Hematopoietic multipotent progenitor cell treated with erythropoietin and hydrocortisone succinate and interleukin-3 and kit ligand, for 15 days (in vitro differentiated cells): Measurements from ENCODE around the gene TLX2.
"Not testable (repeated sequence)": the region's sequence is repeated elsewhere in the genome, so short reads cannot be mapped to it uniquely, and the experiment has no call there.

Source experiments
- DNase-seq: peaks from one replicate; pipeline ENCODE4 v3.0.0-alpha.2; 2015; ENCODE audit warnings: low spot score

TLX2 gene

DNA sequence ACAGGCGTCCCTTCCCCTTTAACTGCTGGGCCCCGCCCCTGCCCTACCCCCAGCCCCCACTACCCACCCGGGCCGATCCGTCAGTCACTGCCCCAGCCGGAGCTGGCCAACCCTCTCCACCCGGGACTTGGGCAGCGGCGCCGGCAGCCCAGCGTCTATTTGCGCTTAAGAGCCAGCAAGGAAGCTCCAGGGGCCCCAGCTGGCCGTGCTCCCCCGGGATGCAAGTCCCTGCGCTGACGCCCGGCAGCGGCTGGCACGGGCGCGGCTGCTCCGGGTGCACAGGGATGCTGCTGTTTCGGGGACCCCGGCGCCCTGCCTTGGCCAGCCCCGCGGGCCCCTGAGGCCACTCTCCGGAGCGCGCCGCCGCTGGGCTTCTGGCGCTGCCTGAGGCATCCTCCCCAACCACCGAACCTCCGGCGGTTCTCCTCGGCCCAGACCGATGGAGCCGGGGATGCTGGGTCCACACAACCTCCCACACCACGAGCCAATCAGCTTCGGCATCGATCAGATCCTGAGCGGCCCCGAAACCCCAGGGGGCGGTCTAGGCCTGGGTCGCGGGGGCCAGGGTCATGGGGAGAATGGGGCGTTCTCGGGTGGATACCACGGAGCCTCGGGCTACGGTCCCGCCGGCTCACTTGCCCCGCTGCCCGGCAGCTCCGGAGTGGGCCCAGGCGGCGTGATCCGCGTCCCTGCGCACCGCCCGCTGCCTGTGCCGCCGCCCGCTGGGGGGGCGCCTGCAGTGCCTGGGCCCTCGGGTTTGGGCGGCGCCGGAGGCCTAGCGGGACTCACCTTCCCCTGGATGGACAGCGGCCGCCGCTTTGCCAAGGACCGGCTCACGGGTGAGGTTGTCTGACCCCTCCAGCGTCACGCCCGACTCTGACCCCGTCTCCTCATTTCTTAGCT, at the start of gene TLX2:
Gene TLX2, plus strand, starts transcription at position 83 of the 903 bp plus-strand sequence. Its CDS starts 357 bp downstream, at position 440.
- no peak for DNase-seq

DNA sequence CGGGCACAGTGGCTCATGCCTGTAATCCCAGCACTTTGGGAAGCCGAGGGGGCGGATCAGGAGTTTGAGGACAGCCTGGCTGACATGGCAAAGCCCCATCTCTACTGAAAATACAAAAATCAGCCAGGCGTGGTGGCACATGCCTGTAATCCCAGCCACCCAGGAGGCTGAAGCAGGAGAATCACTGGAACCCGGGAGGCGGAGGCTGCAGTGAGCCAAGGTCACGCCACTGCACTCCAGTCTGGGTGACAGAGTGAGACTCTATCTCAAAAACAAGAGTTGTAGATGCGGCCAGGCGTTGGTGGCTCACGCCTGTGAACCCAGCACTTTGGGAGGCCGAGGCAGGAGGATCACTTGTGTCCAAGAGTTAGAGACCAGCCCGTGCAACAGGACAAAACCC, 43.5 kb upstream of the TLX2 start:
- not testable (repeated sequence) for DNase-seq

DNA sequence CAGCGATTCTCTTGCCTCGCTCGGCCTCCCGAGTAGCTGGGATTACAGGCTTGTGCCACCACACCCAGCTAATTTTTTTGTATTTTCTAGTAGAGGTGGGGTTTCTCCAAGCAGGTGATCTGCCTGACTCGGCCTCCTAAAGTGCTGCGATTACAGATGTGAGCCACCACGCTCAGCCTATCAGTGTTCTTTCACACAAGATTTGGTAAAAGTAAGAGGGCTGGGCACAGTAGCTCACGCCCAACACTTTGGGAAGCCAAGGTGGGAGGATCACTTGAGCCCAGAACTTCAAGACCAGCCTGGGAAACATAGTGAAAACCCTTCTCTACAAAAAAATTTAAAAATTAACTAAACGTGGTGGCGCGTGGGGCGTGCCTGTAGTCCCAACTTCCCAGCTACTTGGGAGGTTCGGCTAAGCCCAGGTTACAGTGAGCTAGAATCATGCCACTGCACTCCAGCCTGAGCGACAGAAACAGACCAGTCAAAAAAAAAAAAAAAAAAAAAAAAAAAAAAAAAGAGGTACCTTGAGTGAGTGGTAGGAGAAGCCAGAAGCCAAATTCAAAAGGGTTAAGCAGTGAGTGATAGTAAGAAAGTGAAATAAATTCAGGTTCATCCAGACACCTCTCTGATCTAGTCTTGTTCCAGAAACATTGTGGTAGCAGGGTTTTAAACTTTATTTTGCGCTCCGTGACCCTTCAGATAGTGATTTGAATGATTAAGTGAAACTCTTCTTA, 42.8 kb upstream of the TLX2 start:
- DNase-seq, result no peak

- peak; percentile 95 for DNase-seq
These were observed 41.9 kb upstream of the TLX2 start, which contains the start of gene MRPL53 for GRCh38 chr2:74472086-74472944. Gene MRPL53, minus strand, starts transcription at chr2:74472680. Its CDS starts 20 bp downstream, at chr2:74472660.

DNA sequence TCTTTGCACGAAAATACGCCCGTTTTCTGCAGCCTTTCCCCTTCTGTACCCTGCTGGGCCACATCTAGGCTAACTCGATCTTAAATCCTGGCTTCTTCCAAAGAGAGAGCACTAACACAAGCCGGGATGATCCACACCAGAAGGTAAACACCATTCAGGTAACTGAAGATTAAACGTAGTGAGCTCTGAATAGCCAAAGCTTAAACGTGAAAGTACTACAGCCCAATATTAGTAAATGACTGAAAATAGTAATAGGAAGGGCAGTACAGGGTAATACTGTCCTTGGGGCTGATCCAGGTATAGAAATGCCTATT, 41.3 kb upstream of the TLX2 start:
- no peak for DNase-seq

- no peak for DNase-seq
These were observed 39.8 kb upstream of the TLX2 start for GRCh38 chr2:74474481-74474880.

DNA sequence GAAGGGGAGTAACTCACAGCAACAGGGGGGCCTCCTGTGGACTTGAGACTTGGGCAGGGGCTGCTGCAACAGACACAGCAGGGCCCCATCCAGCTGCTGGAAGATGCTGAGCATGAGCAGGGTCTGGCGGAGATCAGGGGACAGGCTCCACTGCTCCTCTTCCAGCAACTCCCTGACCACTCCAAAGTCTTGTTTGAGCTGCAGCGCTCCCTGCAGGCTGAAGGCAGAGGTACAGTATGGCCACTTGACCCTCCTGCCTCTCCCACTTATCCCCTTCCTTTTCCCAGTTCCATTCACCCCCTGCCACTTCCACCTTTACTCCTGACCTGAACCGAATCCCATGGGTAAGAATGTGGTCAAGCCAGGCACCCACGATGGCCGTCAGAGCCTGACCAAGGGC, 39.4 kb upstream of the TLX2 start:
- no peak for DNase-seq

DNA sequence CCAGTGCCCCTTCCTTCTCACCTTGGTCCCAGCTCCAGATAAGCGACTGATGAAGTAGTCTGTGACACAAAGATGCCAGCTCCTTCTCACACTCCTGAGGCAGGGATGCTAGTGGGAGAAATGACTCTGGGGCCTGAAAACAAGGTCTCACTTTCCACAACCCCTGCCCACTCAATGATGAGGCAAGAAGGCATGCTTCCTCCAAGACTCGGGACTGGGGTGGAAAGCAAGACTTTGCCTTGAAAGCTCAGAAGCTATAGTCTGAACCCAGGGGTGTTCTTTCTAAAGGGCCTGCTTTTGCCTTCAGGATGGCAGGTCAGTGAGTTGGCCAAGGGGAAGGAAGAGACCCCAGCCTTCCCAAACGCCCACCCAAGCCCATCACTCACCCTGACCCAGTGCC, 32.8 kb upstream of the TLX2 start:
- DNase-seq, result no peak

DNA sequence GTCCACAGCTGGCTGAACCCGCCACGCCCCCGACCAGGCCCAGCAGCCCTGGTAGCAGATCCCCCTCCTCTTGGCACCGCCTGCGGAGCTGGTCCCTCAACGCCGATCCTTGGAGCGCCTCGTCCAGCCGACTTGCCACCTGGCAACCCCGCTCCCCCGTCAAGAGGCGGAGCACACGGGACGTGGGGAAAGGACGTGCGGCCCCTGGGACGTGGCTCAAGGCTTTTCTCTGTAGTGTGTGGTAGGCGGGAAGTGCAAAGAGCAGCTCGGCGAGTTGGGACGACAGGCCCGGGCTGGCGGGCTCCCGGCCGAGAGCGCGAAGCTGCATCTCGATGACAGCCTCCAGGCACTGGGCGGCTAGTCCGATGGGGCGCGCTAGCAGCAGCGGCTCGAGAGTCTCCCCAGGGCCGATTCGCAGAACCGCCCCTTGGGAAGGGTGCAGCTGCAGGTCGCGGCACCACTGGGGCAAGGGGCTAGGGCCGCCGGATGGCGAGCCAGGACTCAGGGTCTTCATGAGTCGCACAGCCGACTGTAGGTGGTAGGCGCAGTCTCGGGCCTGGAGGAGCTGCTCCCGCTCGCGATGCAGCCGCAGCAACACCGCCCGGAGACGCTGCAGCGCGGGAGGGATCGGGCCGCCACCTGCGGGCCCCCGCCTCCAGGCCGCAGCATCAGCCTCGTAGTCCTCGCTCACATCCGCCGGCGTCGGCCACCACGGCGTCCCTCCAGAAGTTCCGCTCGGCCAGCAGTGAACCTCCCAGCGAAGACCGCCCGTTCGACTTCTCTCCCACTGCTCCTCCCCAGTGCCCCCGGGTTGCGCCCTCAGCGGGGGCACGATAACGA, 32.1 kb upstream of the TLX2 start:
- peak; percentile 18 for DNase-seq

- peak; percentile 98 for DNase-seq
These were observed 31.2 kb upstream of the TLX2 start, which contains the start of the genes CCDC142 and TTC31 for GRCh38 chr2:74482801-74483674. Gene CCDC142, minus strand, starts transcription at chr2:74482998. Its CDS starts 161 bp downstream, at chr2:74482837. Gene TTC31, plus strand, starts transcription at chr2:74483081. Its CDS starts 15 bp downstream, at chr2:74483096.

DNA sequence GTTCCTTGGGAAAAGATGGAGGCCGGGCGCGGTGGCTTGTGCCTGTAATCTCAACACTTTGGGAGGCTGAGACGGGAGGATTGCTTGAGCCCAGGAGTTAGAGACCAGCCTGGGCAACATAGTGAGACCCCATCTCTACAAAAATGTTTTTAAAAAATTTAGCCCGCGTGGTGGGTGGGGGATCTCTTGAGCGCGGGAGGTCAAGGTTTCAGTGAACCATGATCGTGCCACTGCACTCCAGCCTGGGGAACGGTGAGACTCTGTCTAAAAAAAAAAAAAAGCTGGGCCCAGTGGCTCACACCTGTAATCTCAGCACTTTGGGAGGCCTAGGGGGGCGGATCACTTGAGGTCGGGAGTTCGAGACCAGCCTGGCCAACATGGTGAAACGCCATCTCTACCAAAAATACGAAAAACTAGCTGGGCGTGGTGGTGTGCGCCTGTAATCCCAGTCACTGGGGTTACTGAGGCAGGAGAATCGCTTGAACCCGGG, 30.5 kb upstream of the TLX2 start:
- not testable (repeated sequence) for DNase-seq

DNA sequence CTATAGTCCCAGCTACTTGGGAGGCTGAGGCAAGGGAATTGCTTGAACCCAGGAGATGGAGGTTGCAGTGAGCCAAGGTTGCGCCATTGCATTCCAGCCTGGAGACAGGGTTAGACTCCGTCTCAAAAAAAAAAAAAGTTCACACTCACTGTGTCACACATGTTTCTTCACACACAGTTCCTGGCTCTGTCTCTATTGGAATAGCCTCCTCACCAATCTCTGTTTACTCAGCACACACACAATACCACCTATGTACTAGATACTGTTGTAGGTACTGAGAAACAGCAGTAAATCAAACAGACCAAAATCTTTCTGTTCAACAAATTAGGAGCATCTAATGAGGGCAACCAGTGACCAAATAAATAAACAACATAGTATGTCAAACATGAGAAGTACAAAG, 28.1 kb upstream of the TLX2 start:
- DNase-seq, result no peak

DNA sequence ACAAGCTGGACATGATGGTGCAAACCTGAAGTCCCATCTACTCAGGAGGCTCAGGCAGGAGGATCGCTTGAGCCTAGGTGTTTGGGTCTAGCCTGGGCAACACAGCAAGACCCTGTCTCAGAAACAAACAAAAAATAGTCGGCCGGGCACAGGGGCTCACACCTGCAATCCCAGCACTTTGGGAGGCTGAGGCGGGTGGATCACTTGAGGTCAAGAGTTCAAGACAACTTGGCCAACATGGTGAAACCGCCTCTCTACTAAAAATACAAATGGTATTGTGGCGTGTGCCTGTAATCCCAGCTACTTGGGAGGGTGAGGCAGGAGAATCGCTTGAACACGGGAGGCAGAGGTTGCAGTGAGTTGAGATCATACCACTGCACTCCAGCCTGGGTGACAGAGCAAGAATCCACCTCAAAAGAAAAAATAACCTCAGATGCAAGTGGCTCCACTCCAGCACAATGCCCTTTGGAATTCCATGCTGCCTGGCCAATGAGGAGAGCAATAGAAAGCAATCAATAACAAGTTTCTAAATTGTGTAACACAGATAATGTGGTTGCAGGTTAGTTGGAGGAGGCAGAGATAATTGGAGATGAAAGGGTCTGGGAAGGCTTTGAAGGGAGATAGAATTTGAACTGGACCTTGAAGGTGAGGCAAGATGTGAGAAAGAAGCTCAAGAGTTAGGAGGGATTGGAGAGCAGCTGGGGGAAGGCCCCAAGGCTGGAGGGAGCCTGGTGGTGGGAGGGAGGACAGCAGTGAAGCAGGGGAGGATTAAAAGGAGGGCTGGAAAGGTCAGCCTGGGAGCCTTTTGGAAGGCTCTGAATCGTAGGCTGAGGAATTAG, 25.4 kb upstream of the TLX2 start:
- no peak for DNase-seq

DNA sequence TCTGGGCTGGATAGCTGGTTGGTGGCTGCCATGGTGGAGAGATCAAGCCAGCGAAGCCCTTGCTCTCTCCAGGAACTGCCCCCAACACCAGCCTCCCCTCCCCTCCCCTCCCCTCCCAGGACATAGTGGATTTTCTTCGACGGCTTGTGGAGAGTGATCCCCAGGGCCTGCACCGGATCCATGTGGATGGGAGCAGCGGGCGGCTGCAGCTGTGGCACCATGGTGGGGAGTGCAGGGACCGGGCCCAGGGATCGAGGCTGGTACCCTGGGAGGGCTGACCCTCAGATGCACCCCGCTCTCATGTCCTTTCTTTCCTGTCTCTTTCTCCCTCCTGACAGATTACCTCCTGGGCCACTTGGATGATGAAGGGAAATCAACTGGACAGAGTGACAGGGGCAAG, 24.3 kb upstream of the TLX2 start:
- DNase-seq, result no peak

- no peak for DNase-seq
These were observed 22.4 kb upstream of the TLX2 start for GRCh38 chr2:74491648-74492544.

DNA sequence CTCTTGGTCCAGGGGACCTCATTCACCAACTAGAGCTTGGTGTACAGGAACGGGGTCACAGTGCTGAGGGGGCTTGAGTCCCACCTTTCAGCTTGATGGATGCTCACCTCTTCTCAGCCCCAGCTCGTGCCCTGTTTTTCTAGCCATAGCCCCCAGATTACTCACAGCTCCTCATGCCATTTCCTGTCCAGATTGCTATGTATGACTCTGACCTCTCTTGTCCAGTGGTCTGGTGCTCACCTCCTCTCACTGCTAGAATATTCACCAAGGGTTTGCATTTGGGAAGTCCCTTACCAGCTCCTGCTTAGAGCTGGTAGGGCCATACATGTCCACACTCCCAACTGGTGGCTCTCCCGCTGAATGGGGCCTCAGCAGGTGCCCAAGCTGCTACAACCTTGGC, 20.7 kb upstream of the TLX2 start:
- no peak for DNase-seq

- no peak for DNase-seq
These were observed 18.8 kb upstream of the TLX2 start for GRCh38 chr2:74495440-74495839.
